ENCODE data around the gene PTPRN2.

- TF ChIP-seq, protein P1, sequence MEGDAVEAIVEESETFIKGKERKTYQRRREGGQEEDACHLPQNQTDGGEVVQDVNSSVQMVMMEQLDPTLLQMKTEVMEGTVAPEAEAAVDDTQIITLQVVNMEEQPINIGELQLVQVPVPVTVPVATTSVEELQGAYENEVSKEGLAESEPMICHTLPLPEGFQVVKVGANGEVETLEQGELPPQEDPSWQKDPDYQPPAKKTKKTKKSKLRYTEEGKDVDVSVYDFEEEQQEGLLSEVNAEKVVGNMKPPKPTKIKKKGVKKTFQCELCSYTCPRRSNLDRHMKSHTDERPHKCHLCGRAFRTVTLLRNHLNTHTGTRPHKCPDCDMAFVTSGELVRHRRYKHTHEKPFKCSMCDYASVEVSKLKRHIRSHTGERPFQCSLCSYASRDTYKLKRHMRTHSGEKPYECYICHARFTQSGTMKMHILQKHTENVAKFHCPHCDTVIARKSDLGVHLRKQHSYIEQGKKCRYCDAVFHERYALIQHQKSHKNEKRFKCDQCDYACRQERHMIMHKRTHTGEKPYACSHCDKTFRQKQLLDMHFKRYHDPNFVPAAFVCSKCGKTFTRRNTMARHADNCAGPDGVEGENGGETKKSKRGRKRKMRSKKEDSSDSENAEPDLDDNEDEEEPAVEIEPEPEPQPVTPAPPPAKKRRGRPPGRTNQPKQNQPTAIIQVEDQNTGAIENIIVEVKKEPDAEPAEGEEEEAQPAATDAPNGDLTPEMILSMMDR (IDR thresholded peaks at IDR 0.05), result no peak
- TF ChIP-seq POLR2A (IDR thresholded peaks at IDR 0.05) (no peak), POLR2AphosphoS5 (IDR thresholded peaks at IDR 0.05) (no peak)
Measured at GRCh38 chr7:157560258-157560654, 1027.4 kb downstream of the PTPRN2 start.
